HUES48 (cell line): Measurements from ENCODE around the gene TTC19.
A peak's percentile ranks its signal among the peaks of the same experiment; 100 is the strongest.
"Not testable (repeated sequence)": the region's sequence is repeated elsewhere in the genome, so short reads cannot be mapped to it uniquely, and the experiment has no call there.

Source experiments
- H3K27ac ChIP-seq: one replicate; pipeline ENCODE4 v1.7.0; 2013; ENCODE audit warnings: low read depth, low read length, inconsistent platforms
- H3K27me3 ChIP-seq: 2 replicates; pipeline ENCODE4 v1.6.1; 2013; ENCODE audit warnings: mild to moderate bottlenecking, low read length; ENCODE audit not compliant: control insufficient read depth, insufficient read depth
- H3K36me3 ChIP-seq: 2 replicates; pipeline ENCODE4 v1.6.1; 2013; ENCODE audit warnings: low read length; ENCODE audit not compliant: control insufficient read depth, insufficient read depth
- H3K4me1 ChIP-seq: 2 replicates; pipeline ENCODE4 v1.6.1; 2013; ENCODE audit warnings: mild to moderate bottlenecking, low read length; ENCODE audit not compliant: control insufficient read depth, insufficient read depth
- H3K4me3 ChIP-seq: 2 replicates; pipeline ENCODE4 v1.5.1; 2013; ENCODE audit warnings: mild to moderate bottlenecking, low read depth, low read length
- H3K9ac ChIP-seq: 2 replicates; pipeline ENCODE4 v1.6.1; 2013; ENCODE audit warnings: mild to moderate bottlenecking, low read depth, low read length, moderate library complexity
- H3K9me3 ChIP-seq: 2 replicates; pipeline ENCODE4 v1.6.1; 2013; ENCODE audit warnings: low read length; ENCODE audit not compliant: control insufficient read depth, insufficient read depth

Gene TTC19

GRCh38 chr17:15973834-15974233 lies 25.8 kb upstream of the TTC19 start:
- peaks cover 18% of the 10 kb centered on the region for H3K4me1 ChIP-seq
- no peak overlapping the region for H3K9ac ChIP-seq
- H3K27me3 ChIP-seq = no peaks in the 10 kb centered on the region
- H3K27ac ChIP-seq = no peak overlapping the region
- no peak overlapping the region for H3K4me3 ChIP-seq
- H3K9me3 ChIP-seq = no peaks in the 10 kb centered on the region
- peaks cover 34% of the 10 kb centered on the region for H3K36me3 ChIP-seq

- Histone ChIP-seq H3K27me3 (no peaks in the 10 kb centered on the region), H3K4me3 (no peak overlapping the region), H3K27ac (no peak overlapping the region), H3K4me1 (peaks cover 6% of the 10 kb centered on the region), H3K9ac (no peak overlapping the region), H3K36me3 (peaks cover 57% of the 10 kb centered on the region), H3K9me3 (peaks cover 6% of the 10 kb centered on the region)
These were observed 21.7 kb upstream of the TTC19 start for GRCh38 chr17:15977894-15978293.

- Histone ChIP-seq H3K36me3 (peaks cover 58% of the 10 kb centered on the region), H3K4me1 (peaks cover 6% of the 10 kb centered on the region), H3K27me3 (no peaks in the 10 kb centered on the region), H3K9ac (no peak overlapping the region), H3K9me3 (peaks cover 6% of the 10 kb centered on the region), H3K27ac (peak overlapping the region; percentile 26), H3K4me3 (no peak overlapping the region)
These were observed 21.0 kb upstream of the TTC19 start for GRCh38 chr17:15978606-15979005.

- not testable (repeated sequence) for H3K27ac ChIP-seq, H3K27me3 ChIP-seq, H3K9me3 ChIP-seq, H3K4me1 ChIP-seq, H3K4me3 ChIP-seq, H3K9ac ChIP-seq
- H3K36me3 ChIP-seq = peaks cover 62% of the 10 kb centered on the region
These were observed 20.6 kb upstream of the TTC19 start for GRCh38 chr17:15979013-15979412.

GRCh38 chr17:15981208-15981607 lies 18.4 kb upstream of the TTC19 start:
- Histone ChIP-seq H3K27me3 (no peaks in the 10 kb centered on the region), H3K4me3 (no peak overlapping the region), H3K9ac (no peak overlapping the region), H3K36me3 (peaks cover 67% of the 10 kb centered on the region), H3K4me1 (peaks cover 6% of the 10 kb centered on the region), H3K27ac (peak overlapping the region; percentile 60), H3K9me3 (peaks cover 6% of the 10 kb centered on the region)

GRCh38 chr17:15981646-15982580 lies 17.7 kb upstream of the TTC19 start:
- no peak overlapping the region for H3K4me3 ChIP-seq
- peak overlapping the region; percentile 60 for H3K27ac ChIP-seq
- H3K4me1 ChIP-seq = peaks cover 6% of the 10 kb centered on the region
- 0 out of 2 replicates have a peak overlapping the region, but pooled peaks have one; percentile 18 for H3K9ac ChIP-seq
- H3K36me3 ChIP-seq = peaks cover 67% of the 10 kb centered on the region
- no peaks in the 10 kb centered on the region for H3K27me3 ChIP-seq
- H3K9me3 ChIP-seq = peaks cover 6% of the 10 kb centered on the region

- no peaks in the 10 kb centered on the region for H3K9me3 ChIP-seq
- H3K9ac ChIP-seq = no peak overlapping the region
- peaks cover 24% of the 10 kb centered on the region for H3K36me3 ChIP-seq
- no peak overlapping the region for H3K27ac ChIP-seq
- peaks cover 8% of the 10 kb centered on the region for H3K4me1 ChIP-seq
- no peaks in the 10 kb centered on the region for H3K27me3 ChIP-seq
- H3K4me3 ChIP-seq = no peak overlapping the region
These were observed 3.3 kb upstream of the TTC19 start for GRCh38 chr17:15996322-15996721.

GRCh38 chr17:15998031-15998562 lies 1.5 kb upstream of the TTC19 start:
- Histone ChIP-seq H3K27me3 (no peaks in the 10 kb centered on the region), H3K36me3 (peaks cover 30% of the 10 kb centered on the region), H3K27ac (no peak overlapping the region), H3K9me3 (0 out of 2 replicates have a peak, but pooled peaks cover 3% of the 10 kb centered on the region), H3K9ac (no peak overlapping the region), H3K4me3 (peak overlapping the region; percentile 94; the same call in 1 of the 2 replicates), H3K4me1 (peaks cover 8% of the 10 kb centered on the region)

- H3K36me3 ChIP-seq = peaks cover 47% of the 10 kb centered on the region
- no peaks in the 10 kb centered on the region for H3K27me3 ChIP-seq
- peak overlapping the region; percentile 94 for H3K9ac ChIP-seq
- H3K9me3 ChIP-seq = 0 out of 2 replicates have a peak, but pooled peaks cover 3% of the 10 kb centered on the region
- peak overlapping the region; percentile 97 for H3K27ac ChIP-seq
- H3K4me1 ChIP-seq = peaks cover 8% of the 10 kb centered on the region
- H3K4me3 ChIP-seq = peak overlapping the region; percentile 94
These were observed 577 bp downstream of the TTC19 start for GRCh38 chr17:15999974-16000827.

- Histone ChIP-seq H3K27me3 (no peaks in the 10 kb centered on the region), H3K4me1 (peaks cover 8% of the 10 kb centered on the region), H3K9ac (no peak overlapping the region), H3K9me3 (0 out of 2 replicates have a peak, but pooled peaks cover 3% of the 10 kb centered on the region), H3K27ac (no peak overlapping the region), H3K36me3 (peaks cover 58% of the 10 kb centered on the region), H3K4me3 (peak overlapping the region; percentile 94)
These were observed 1.7 kb downstream of the TTC19 start for GRCh38 chr17:16001226-16001897.
